ENCODE measurements around the gene RAB7A.

- no peak for TF ChIP-seq CTCF (optimal IDR thresholded peaks at IDR 0.05 in 1 of 3, IDR thresholded peaks at IDR 0.05 in 1 of 3, conservative IDR thresholded peaks at IDR 0.05 in 1 of 3; ENCODE audit: extremely low read depth in 1 of 3, insufficient read depth in 2 of 3, low read length in 3 of 3)
- TF ChIP-seq EZH2 (IDR thresholded peaks at IDR 0.05; ENCODE audit: low read length), result no peak
Measured at GRCh38 chr3:128844502-128844901, 118.5 kb downstream of the RAB7A start.
